22Rv1 (cell line): ENCODE results near the gene LMCD1.

ENCODE experiments used
- H3K27ac ChIP-seq: fragments of 450-650 bp; 2 replicates; pipeline ENCODE4 v1.5.1; 2017
- ZFX ChIP-seq: fragments of 450-650 bp; IDR thresholded peaks from 2 replicates; pipeline ENCODE4 v1.6.1; 2017; ENCODE audit warnings: antibody characterized with exemption, borderline replicate concordance
- TF ChIP-seq, protein P1 (sequence below): fragments of 450-650 bp; IDR thresholded peaks from 2 replicates; pipeline ENCODE4 v1.5.1; 2017; ENCODE audit warnings: mild to moderate bottlenecking

Gene LMCD1

DNA sequence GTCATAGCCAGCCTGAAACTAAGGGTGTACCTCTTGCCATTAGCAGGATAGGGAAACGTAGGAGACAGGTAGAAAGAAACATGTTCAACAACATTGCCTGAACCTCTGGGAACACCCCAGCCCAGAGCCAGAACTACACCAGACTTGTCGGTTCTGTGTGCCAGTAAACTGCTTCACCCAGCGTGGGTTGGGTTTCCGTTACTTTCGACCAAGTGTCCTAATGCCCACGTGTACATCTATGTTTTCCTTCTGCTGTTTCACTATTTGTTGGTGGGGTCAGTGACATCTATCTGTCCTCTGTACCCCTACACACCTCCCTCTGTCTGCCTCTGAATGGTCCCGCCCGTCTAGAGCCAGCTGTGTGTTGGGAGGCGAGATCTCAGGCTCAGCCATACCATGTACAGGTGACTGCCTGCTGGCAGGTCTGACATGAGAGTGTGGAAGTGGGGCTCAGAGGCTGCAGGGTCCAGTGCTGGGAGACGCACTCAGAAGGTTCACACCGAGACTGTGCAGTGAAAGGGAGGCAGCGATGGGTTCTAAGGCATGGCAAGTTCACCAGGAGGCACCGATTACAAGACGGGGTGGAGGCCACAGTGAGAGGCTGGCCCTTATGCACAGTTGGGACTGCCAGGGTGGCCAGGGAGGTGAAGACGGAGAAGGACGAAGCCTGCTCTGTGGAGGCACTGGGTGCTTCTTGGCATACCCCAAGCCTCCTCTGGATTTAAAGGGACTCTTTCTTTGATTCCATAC lies 106.6 kb downstream of the LMCD1 start:
- TF ChIP-seq, protein P1, sequence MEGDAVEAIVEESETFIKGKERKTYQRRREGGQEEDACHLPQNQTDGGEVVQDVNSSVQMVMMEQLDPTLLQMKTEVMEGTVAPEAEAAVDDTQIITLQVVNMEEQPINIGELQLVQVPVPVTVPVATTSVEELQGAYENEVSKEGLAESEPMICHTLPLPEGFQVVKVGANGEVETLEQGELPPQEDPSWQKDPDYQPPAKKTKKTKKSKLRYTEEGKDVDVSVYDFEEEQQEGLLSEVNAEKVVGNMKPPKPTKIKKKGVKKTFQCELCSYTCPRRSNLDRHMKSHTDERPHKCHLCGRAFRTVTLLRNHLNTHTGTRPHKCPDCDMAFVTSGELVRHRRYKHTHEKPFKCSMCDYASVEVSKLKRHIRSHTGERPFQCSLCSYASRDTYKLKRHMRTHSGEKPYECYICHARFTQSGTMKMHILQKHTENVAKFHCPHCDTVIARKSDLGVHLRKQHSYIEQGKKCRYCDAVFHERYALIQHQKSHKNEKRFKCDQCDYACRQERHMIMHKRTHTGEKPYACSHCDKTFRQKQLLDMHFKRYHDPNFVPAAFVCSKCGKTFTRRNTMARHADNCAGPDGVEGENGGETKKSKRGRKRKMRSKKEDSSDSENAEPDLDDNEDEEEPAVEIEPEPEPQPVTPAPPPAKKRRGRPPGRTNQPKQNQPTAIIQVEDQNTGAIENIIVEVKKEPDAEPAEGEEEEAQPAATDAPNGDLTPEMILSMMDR = no peak
- TF ChIP-seq ZFX = no peak
- H3K27ac ChIP-seq = no peak overlapping the region

DNA sequence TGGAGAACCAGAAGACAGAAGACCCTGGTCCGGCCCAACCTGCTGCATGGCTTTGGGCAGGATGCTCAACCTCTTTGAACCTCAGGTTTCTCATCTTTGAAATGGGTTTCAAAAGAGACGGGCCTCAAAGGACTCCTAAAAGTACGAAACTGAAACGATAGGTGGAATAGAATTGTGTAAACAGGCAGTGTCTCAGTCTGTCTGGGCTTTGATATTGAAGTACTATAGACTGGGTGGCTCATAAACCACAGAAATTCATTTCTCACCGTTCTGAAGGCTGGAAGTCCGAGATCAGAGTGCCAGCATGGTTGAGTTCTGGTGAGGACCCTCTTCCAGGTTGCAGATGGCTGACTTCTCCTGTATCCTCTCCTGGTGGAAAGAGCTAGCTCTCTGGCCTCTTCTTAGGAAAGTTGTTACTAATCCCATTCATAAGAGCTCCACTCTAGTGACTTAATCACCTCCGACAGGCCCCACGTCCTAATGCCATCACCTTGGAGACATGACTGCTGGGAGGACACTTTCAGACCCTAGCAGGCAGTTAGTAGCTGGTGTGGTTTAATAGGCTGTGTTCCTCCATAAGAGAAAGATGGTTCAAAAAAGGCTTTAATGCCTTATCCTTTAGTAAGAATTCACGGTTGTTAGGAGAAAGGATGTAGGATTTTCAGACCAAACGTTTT lies 107.3 kb downstream of the LMCD1 start:
- no peak for TF ChIP-seq ZFX
- TF ChIP-seq, protein P1 = no peak
- H3K27ac ChIP-seq = no peak overlapping the region

DNA sequence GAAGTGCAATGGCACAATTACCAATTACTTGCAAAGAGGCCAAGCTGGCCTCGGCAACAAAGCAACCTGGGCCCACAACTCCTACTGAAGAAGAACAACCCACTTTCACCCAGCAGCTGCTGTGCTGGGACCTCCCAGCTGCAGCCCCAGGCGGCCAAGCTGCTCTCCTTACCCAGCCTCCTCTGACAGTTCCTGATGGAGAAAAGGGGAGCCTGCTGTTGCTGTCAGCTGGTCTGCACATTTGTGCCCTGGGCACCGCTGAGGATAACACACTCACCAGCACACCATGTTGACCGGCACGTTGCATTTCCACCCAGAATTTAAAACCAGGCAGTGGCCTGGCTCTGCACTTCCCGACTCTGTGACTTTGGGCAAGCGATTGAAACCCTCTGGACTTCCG lies 109.3 kb downstream of the LMCD1 start:
- TF ChIP-seq, protein P1 = no peak

DNA sequence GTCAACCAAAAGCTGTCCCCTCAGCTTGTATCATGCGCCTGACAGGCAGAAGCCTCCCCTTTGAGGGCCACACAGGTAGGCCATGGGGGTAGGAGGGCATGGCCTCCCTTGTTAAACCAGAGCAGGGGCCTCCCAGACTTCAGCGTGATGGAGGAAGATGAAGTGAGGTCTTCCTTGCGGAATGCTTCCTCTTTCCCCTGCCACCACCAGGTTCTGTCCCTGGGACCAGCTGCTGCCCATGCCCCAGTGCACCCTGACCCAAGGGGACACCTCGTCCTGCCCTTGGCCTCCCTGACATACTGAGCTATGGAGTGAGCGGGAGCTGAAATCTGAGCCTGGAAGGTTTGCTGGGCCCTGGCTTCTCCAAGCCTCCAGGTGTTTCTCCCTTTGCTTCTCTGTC lies 116.3 kb downstream of the LMCD1 start:
- TF ChIP-seq ZFX = no peak
- TF ChIP-seq, protein P1 = no peak
- H3K27ac ChIP-seq = no peak overlapping the region

More for the DNA sequence above, 109.3 kb downstream of the LMCD1 start:
- no peak overlapping the region for H3K27ac ChIP-seq

DNA sequence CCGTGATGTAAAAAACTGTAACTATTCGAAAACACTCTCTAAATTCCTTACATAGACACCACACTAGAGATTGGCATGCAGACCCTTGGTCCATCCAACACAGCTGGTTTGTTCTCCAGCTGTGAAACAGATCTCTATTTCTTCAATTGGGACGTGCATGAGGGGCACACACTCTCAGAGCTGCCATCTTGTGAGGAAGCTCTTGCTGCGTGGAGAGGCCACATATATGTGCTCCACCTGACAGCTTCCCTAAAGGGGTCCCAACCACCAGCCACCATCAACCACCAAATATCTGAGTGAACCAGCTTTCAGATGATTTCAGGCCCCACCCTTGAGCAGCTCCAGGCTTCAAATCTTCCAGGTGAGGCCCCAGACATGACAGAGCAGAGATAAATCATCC lies 117.3 kb downstream of the LMCD1 start:
- no peak overlapping the region for H3K27ac ChIP-seq
- TF ChIP-seq, protein P1 = no peak
- no peak for TF ChIP-seq ZFX

DNA sequence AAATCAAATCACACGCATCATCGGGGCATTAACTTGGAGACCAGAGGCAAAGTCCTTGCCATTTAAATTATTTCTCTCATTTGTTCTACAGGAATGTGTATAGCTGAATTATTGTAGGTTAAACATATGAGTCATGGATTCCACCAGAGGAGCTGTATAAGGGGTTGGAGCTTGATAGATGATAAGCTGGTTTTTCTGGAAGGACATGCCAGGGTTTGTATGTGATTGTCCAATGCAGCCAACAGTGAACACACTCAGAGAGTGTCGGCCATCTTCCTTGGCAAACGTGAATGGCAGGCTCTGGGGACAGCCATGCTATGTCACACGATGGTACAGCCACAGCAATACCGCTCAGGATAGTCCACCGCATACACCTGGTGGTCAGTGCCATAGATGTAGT lies 117.9 kb downstream of the LMCD1 start:
- TF ChIP-seq, protein P1 = no peak
- no peak for TF ChIP-seq ZFX
- no peak overlapping the region for H3K27ac ChIP-seq

DNA sequence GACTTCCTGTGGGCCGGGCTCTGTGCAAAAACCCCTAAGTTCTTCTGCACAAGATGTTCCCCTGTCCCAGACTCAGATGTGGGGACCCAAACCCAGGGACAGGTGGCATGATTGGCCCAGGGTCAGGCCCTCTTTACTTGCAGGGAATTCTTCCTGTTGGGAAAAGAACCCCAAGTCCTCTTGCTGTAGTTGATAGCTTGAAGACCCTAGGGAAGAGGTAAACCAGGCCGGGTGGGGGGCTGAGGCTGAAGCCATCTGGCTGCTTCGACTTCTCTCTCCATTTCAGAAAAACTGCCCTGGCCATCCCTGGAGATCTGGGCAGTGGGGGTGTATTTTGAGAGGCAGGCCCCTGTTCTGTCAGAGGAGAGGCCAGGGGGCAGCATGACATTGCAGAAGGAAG lies 119.5 kb downstream of the LMCD1 start:
- TF ChIP-seq, protein P1 = no peak
- no peak for TF ChIP-seq ZFX
- no peak overlapping the region for H3K27ac ChIP-seq
